ENCODE data around the gene TENM4.

GRCh38 chr11:79119491-79120284, 321.1 kb downstream of the TENM4 start:
- TF ChIP-seq CTCF (IDR thresholded peaks at IDR 0.05; ENCODE audit: borderline replicate concordance, extremely low read depth, low read length, poor library complexity, severe bottlenecking): no peak
- TF ChIP-seq EZH2 (IDR thresholded peaks at IDR 0.05; ENCODE audit: borderline replicate concordance, low read depth, low read length, severe bottlenecking): no peak

All from DND-41 (cell line).